Neural crest cell (in vitro differentiated cells): Measurements from ENCODE around the gene STH. TPM values are rescaled to one million over a fixed set of nuclear protein-coding genes. Genes with fewer than 3 reads are reported as not detected.

ENCODE experiments used
- DNase-seq: peaks from one replicate; pipeline ENCODE4 v3.0.0; 2021; ENCODE audit warnings: low read depth, mixed read lengths, low spot score
- H3K27ac Mint-ChIP-seq: one replicate; pipeline ENCODE4 v1.8.0; 2021; ENCODE audit warnings: mild to moderate bottlenecking, mixed read lengths; ENCODE audit not compliant: unreplicated experiment
- H3K27me3 Mint-ChIP-seq: 2 replicates; pipeline ENCODE4 v1.8.0; 2021; ENCODE audit warnings: low read depth, mild to moderate bottlenecking, mixed read lengths
- H3K36me3 Mint-ChIP-seq: 2 replicates; pipeline ENCODE4 v1.8.0; 2021; ENCODE audit warnings: low read depth, mild to moderate bottlenecking, mixed read lengths
- H3K4me1 Mint-ChIP-seq: 2 replicates; pipeline ENCODE4 v1.8.0; 2021; ENCODE audit warnings: mixed read lengths
- H3K4me3 Mint-ChIP-seq: one replicate; pipeline ENCODE4 v1.8.0; 2021; ENCODE audit warnings: mild to moderate bottlenecking, mixed read lengths
- H3K9me3 Mint-ChIP-seq: 2 replicates; pipeline ENCODE4 v1.8.0; 2021; ENCODE audit warnings: mixed read lengths
- total RNA-seq: library from RNA; stranded (reverse); gene quantifications from 2 replicates; pipeline ENCODE4 v1.2.1, GENCODE V29; 2021
- TF ChIP-seq, protein P1 (sequence below): fragments of 200-600 bp; sonication (generic); conservative IDR thresholded peaks from 2 replicates; pipeline ENCODE4 v1.5.0; 2021; ENCODE audit warnings: antibody characterized with exemption, mild to moderate bottlenecking

The STH gene
- total RNA-seq, 1 donor from 2014 or later, result not detected

GRCh38 chr17:45981306-45981705, 17.7 kb upstream of the STH start:
- Mint-ChIP-seq H3K4me3 (no peak overlapping the region), H3K27me3 (no peaks in the 10 kb centered on the region), H3K9me3 (no peaks in the 10 kb centered on the region), H3K36me3 (no peaks in the 10 kb centered on the region), H3K4me1 (peaks cover 9% of the 10 kb centered on the region), H3K27ac (no peak overlapping the region)
- TF ChIP-seq, protein P1, sequence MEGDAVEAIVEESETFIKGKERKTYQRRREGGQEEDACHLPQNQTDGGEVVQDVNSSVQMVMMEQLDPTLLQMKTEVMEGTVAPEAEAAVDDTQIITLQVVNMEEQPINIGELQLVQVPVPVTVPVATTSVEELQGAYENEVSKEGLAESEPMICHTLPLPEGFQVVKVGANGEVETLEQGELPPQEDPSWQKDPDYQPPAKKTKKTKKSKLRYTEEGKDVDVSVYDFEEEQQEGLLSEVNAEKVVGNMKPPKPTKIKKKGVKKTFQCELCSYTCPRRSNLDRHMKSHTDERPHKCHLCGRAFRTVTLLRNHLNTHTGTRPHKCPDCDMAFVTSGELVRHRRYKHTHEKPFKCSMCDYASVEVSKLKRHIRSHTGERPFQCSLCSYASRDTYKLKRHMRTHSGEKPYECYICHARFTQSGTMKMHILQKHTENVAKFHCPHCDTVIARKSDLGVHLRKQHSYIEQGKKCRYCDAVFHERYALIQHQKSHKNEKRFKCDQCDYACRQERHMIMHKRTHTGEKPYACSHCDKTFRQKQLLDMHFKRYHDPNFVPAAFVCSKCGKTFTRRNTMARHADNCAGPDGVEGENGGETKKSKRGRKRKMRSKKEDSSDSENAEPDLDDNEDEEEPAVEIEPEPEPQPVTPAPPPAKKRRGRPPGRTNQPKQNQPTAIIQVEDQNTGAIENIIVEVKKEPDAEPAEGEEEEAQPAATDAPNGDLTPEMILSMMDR, result no peak
- DNase-seq, result no peak

DNA sequence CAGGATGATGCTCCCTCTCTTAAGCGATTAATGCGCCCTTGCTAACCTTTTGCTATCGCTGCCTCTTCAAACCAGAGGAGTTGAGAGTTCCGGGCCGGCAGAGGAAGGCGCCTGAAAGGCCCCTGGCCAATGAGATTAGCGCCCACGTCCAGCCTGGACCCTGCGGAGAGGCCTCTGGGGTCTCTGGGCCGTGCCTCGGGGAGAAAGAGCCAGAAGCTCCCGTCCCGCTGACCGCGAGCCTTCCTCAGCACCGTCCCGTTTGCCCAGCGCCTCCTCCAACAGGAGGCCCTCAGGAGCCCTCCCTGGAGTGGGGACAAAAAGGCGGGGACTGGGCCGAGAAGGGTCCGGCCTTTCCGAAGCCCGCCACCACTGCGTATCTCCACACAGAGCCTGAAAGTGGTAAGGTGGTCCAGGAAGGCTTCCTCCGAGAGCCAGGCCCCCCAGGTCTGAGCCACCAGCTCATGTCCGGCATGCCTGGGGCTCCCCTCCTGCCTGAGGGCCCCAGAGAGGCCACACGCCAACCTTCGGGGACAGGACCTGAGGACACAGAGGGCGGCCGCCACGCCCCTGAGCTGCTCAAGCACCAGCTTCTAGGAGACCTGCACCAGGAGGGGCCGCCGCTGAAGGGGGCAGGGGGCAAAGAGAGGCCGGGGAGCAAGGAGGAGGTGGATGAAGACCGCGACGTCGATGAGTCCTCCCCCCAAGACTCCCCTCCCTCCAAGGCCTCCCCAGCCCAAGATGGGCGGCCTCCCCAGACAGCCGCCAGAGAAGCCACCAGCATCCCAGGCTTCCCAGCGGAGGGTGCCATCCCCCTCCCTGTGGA, 16.0 kb upstream of the STH start:
- no peak for DNase-seq
- H3K27ac Mint-ChIP-seq, result no peak overlapping the region
- H3K4me1 Mint-ChIP-seq, result peaks cover 9% of the 10 kb centered on the region
- no peaks in the 10 kb centered on the region for H3K9me3 Mint-ChIP-seq
- H3K27me3 Mint-ChIP-seq, result no peaks in the 10 kb centered on the region
- TF ChIP-seq, protein P1, result no peak
- no peak overlapping the region for H3K4me3 Mint-ChIP-seq
- H3K36me3 Mint-ChIP-seq, result no peaks in the 10 kb centered on the region

DNA sequence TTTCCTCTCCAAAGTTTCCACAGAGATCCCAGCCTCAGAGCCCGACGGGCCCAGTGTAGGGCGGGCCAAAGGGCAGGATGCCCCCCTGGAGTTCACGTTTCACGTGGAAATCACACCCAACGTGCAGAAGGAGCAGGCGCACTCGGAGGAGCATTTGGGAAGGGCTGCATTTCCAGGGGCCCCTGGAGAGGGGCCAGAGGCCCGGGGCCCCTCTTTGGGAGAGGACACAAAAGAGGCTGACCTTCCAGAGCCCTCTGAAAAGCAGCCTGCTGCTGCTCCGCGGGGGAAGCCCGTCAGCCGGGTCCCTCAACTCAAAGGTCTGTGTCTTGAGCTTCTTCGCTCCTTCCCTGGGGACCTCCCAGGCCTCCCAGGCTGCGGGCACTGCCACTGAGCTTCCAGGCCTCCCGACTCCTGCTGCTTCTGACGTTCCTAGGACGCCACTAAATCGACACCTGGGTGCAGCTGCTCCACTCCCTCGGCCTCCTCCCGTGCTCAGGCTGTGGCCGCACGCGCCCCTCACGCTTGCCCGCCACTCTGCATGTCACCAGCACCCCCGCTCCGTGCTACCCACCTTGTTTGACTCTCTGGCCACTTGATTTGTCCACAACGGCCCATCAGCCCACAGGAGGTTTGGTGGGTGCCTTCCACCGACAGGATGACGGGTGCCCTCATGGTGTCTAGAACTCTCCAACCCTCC, 15.3 kb upstream of the STH start:
- TF ChIP-seq, protein P1, result no peak
- DNase-seq, result no peak
- Mint-ChIP-seq H3K27ac (no peak overlapping the region), H3K9me3 (no peaks in the 10 kb centered on the region), H3K4me1 (peaks cover 9% of the 10 kb centered on the region), H3K36me3 (no peaks in the 10 kb centered on the region), H3K4me3 (no peak overlapping the region), H3K27me3 (no peaks in the 10 kb centered on the region)

DNA sequence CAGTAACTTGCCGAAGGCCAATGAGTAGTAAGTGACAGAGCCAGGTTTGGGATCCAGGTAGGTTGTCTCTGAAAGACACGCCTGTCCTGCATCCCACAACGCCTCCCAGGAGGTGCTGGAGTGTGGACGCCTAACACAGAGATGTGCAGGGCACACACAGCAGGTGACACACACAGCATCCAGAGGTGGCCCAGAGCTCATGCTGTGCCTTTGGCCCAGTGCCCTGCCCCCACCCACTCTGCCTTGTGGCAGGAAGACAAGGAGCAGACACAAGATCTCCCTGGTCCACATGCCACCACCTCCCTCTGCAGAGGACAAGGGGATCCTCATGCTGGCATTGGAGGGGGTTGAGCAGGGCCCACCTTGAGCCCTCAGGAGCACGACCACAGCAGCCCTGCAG, 14.7 kb upstream of the STH start:
- no peaks in the 10 kb centered on the region for H3K27me3 Mint-ChIP-seq
- H3K36me3 Mint-ChIP-seq, result no peaks in the 10 kb centered on the region
- DNase-seq, result no peak
- TF ChIP-seq, protein P1, result no peak
- peaks cover 7% of the 10 kb centered on the region for H3K4me1 Mint-ChIP-seq
- H3K9me3 Mint-ChIP-seq, result no peaks in the 10 kb centered on the region
- H3K4me3 Mint-ChIP-seq, result no peak overlapping the region
- no peak overlapping the region for H3K27ac Mint-ChIP-seq

DNA sequence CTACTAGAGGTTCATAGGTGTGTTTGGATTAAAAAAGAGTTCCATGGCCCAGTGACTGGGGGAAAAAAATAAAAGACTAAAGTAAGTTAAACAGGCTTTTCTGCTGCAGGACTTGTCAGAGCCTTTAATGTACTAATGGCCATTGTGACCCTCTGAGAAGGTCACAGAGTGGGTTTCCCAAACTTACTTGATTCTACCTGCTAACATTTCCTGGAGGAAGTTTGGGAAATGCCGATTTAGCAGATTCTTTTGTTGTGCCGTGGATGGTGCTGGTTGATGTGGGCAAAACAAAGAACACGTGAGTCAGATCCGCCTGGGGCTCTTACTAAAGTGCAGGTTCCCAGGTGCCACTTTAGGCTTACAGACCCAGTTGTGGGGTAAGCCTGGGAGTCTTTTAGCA, 13.6 kb upstream of the STH start:
- H3K27ac Mint-ChIP-seq, result no peak overlapping the region

More for the DNA sequence above, 13.6 kb upstream of the STH start:
- TF ChIP-seq, protein P1, result no peak
- H3K4me3 Mint-ChIP-seq, result no peak overlapping the region
- no peak for DNase-seq
- H3K36me3 Mint-ChIP-seq, result no peaks in the 10 kb centered on the region
- no peaks in the 10 kb centered on the region for H3K4me1 Mint-ChIP-seq
- no peaks in the 10 kb centered on the region for H3K9me3 Mint-ChIP-seq
- H3K27me3 Mint-ChIP-seq, result no peaks in the 10 kb centered on the region
